ENCODE data around the gene DNM2.

Gene DNM2

DNA sequence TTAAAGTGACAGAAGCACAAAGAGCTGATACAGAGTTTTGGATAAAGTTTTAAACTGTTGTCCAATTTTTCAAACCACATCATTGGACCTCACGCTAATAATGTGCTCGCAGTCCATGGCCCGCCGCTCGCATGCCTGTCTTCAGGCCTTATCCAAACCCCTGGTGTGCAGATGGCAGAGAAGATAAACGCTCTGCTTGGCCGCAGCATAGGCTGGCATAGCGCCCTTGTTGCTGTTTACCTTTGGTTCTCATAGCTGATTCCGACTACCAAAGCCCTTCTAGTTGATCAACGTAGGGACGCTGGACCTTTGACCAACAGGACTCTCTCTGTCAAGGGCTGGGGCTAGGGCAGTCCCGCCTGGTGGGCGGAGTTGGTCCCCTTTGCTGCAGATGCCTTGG is 40.1 kb upstream of the DNM2 start:
- no peak for DNase-seq (ENCODE audit: extremely low spot score)
- TF ChIP-seq ARNT (IDR thresholded peaks at IDR 0.05) = no peak
- POLR2A ChIA-PET = no interaction called here
- CTCF ChIA-PET = no interaction called here

DNA sequence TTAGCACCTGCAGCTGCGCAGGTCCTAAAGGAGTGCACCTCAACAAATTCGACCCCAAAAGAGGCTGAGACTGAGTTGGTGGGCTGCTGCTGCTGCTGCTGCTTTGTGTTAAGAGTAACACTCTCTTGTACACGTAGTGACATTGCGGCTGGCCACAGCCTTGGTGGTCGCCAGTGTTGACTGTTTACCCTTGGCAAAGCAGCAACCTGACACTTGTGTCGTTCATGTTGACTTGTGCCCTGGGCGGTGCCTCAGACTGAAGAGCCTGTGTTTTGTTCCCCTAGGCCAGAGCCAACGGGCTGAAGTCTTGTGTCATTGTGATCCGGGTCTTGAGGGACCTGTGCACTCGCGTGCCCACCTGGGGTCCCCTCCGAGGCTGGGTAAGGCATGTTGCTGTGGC is 39.1 kb upstream of the DNM2 start:
- POLR2A ChIA-PET = no interaction called here
- no peak for DNase-seq (ENCODE audit: extremely low spot score)
- CTCF ChIA-PET = interaction anchor here (0.6 kb wide), 1 partner anchor 348 kb away, joined by 3 read pairs; no protein-coding TSS in a partner anchor
- TF ChIP-seq ARNT (IDR thresholded peaks at IDR 0.05) = no peak
- TF ChIP-seq NFRKB (IDR thresholded peaks at IDR 0.05) = no peak
- no peak for TF ChIP-seq FOXK2 (IDR thresholded peaks at IDR 0.05)
- TF ChIP-seq BHLHE40 (IDR thresholded peaks at IDR 0.05; ENCODE audit: borderline replicate concordance) = no peak
- TF ChIP-seq CTBP1 (IDR thresholded peaks at IDR 0.05; ENCODE audit: borderline replicate concordance) = no peak
- TF ChIP-seq HDGF (IDR thresholded peaks at IDR 0.05; ENCODE audit: borderline replicate concordance) = no peak
- TF ChIP-seq FOXM1 (IDR thresholded peaks at IDR 0.05; ENCODE audit: borderline replicate concordance) = no peak

DNA sequence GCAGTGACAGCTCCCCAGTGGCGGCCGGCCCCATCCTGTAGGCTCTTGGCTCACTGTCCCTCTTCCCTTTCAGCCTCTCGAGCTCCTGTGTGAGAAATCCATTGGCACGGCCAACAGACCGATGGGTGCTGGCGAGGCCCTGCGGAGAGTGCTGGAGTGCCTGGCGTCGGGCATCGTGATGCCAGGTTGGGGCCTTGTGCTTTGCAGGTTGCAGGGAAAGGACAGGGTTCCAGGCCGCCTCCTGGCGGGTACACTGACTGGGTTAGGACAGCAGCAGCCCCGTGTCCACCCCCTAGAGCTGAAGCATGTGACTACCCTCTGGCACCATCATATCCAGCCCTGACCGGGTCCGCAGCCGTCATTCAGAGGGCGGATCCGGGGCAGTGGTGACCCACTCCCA is 38.1 kb upstream of the DNM2 start:
- DNase-seq (ENCODE audit: extremely low spot score) = no peak
- ChIA-PET CTCF (no interaction called here), POLR2A (no interaction called here)
- no peak for TF ChIP-seq CTBP1 (IDR thresholded peaks at IDR 0.05; ENCODE audit: borderline replicate concordance)
- no peak for TF ChIP-seq SUZ12 (IDR thresholded peaks at IDR 0.05)
- TF ChIP-seq FOXK2 (IDR thresholded peaks at IDR 0.05) = no peak
- no peak for TF ChIP-seq FOXA1 (IDR thresholded peaks at IDR 0.05)
- TF ChIP-seq NFRKB (IDR thresholded peaks at IDR 0.05) = no peak
- no peak for TF ChIP-seq FOXM1 (IDR thresholded peaks at IDR 0.05; ENCODE audit: borderline replicate concordance)
- no peak for TF ChIP-seq SP1 (IDR thresholded peaks at IDR 0.05)
- TF ChIP-seq ZNF384 (IDR thresholded peaks at IDR 0.05) = no peak
- no peak for TF ChIP-seq ELF4 (IDR thresholded peaks at IDR 0.05)

DNA sequence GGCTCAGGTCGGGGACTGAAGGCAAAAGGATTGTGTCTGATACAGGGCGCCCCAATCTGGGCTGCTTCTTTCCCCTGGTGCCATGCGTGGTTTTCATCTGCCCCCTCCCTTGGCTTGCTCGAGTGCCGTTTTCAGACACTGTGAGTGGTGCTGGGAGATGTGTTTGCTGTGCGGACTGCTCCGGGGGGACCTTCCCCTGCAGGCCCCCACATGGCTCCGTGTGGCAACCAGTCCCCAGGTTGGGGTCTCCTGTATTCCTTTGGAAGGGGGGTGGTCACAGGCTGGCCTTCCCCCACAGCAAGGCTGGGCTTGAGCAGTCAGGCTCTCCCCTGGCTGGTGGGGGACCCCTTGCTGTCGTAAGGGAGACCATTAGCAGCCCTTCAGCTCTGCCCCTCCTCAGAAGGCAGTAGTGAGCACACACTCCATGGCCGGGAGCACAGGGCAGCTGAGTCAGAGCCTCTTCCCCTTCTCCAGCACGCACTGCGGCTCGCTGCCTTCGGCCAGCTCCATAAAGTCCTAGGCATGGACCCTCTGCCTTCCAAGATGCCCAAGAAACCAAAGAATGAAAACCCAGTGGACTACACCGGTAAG is 37.2 kb upstream of the DNM2 start:
- CTCF ChIA-PET = interaction anchor here (1.3 kb wide), 1 partner anchor 20 kb away, joined by 5 read pairs; no protein-coding TSS in a partner anchor
- no peak for DNase-seq (ENCODE audit: extremely low spot score)
- TF ChIP-seq SP1 (IDR thresholded peaks at IDR 0.05) (no peak), ARNT (IDR thresholded peaks at IDR 0.05) (no peak), FOXK2 (IDR thresholded peaks at IDR 0.05) (no peak), ELF4 (IDR thresholded peaks at IDR 0.05) (no peak), NFRKB (IDR thresholded peaks at IDR 0.05) (no peak), FOXM1 (IDR thresholded peaks at IDR 0.05; ENCODE audit: borderline replicate concordance) (no peak), CTBP1 (IDR thresholded peaks at IDR 0.05; ENCODE audit: borderline replicate concordance) (no peak), TARDBP (IDR thresholded peaks at IDR 0.05) (no peak)
- POLR2A ChIA-PET = no interaction called here

DNA sequence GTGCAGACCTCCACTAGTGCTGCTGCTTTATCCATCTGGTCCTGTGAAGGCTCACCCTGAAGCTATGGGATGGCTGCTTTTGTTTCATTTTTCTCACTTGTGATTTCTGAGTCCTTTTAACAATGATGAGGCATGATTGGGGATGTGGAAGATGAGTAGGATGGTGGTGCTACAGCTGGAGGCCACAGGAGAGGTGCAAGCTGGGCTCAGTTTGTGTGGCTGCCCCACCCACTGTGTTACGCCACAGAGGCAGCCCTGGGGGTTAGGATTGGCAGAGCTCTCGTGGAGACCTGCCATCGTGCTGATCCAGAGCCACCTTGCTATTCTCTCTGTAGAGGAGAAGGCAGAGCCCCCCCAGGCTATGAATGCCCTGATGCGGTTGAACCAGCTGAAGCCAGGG is 36.2 kb upstream of the DNM2 start:
- POLR2A ChIA-PET = no interaction called here
- CTCF ChIA-PET = interaction anchor here (1.3 kb wide), 1 partner anchor 19 kb away, joined by 5 read pairs; no protein-coding TSS in a partner anchor
- TF ChIP-seq HDGF (IDR thresholded peaks at IDR 0.05; ENCODE audit: borderline replicate concordance) (no peak), SUZ12 (IDR thresholded peaks at IDR 0.05) (no peak), FOXA1 (IDR thresholded peaks at IDR 0.05) (no peak), ELF4 (IDR thresholded peaks at IDR 0.05) (no peak), FOXM1 (IDR thresholded peaks at IDR 0.05; ENCODE audit: borderline replicate concordance) (no peak), NFRKB (IDR thresholded peaks at IDR 0.05) (no peak), LEF1 (IDR thresholded peaks at IDR 0.05; ENCODE audit: borderline replicate concordance) (no peak), CTBP1 (IDR thresholded peaks at IDR 0.05; ENCODE audit: borderline replicate concordance) (no peak), ARNT (IDR thresholded peaks at IDR 0.05) (no peak)
- TF ChIP-seq, protein P1, sequence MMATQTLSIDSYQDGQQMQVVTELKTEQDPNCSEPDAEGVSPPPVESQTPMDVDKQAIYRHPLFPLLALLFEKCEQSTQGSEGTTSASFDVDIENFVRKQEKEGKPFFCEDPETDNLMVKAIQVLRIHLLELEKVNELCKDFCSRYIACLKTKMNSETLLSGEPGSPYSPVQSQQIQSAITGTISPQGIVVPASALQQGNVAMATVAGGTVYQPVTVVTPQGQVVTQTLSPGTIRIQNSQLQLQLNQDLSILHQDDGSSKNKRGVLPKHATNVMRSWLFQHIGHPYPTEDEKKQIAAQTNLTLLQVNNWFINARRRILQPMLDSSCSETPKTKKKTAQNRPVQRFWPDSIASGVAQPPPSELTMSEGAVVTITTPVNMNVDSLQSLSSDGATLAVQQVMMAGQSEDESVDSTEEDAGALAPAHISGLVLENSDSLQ (IDR thresholded peaks at IDR 0.05) = no peak
- no peak for DNase-seq (ENCODE audit: extremely low spot score)

DNA sequence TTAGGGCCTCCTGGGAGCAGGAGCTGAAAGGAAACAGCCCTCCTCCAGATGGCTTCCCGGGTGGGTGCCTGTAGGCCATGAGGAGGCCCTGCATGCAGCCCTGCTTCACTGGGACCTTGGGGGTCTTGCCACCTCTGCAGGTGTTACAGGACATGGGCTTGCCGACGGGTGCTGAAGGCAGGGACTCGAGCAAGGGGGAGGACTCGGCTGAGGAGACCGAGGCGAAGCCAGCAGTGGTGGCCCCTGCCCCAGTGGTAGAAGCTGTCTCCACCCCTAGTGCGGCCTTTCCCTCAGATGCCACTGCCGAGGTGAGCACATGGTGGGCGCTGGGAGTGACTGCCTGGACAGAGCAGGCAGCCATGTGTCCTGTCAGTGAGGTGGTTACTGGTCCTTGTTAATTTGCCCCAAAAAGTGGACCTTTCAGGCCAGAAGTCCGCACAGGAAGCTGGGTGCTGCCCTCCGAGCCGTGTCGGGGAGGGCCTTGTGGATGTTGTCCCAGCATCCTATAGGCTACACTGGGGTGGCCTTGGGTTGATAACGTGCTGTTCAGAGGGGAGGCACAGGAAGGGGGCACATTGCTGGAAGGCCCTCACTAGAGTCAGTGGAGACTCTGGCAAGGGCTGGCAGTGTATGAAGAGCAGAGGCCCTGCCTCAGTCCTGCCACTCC is 35.3 kb upstream of the DNM2 start:
- CTCF ChIA-PET = interaction anchor here (0.5 to 0.7 kb wide), 2 partner anchors 17 kb away, joined by 3 read pairs; no protein-coding TSS in a partner anchor
- no peak for DNase-seq (ENCODE audit: extremely low spot score)
- TF ChIP-seq NFRKB (IDR thresholded peaks at IDR 0.05) = no peak
- POLR2A ChIA-PET = no interaction called here

DNA sequence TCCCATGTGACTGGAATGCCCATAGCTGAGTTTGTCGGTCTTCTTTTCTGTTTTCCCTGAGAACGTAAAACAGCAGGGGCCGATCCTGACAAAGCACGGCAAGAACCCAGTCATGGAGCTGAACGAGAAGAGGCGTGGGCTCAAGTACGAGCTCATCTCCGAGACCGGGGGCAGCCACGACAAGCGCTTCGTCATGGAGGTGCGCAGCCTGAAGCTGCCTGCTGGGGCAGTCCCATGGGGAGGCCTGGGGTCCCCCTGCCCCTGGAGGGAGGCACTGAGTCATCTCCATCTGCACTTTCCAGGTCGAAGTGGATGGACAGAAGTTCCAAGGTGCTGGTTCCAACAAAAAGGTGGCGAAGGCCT is 34.8 kb upstream of the DNM2 start:
- POLR2A ChIA-PET = no interaction called here
- CTCF ChIA-PET = interaction anchor here (0.5 to 0.7 kb wide), 2 partner anchors 16 to 18 kb away, joined by 3 read pairs; no protein-coding TSS in a partner anchor
- TF ChIP-seq FOXA1 (IDR thresholded peaks at IDR 0.05) (no peak), TARDBP (IDR thresholded peaks at IDR 0.05) (no peak), HDGF (IDR thresholded peaks at IDR 0.05; ENCODE audit: borderline replicate concordance) (no peak), CTBP1 (IDR thresholded peaks at IDR 0.05; ENCODE audit: borderline replicate concordance) (no peak), FOXM1 (IDR thresholded peaks at IDR 0.05; ENCODE audit: borderline replicate concordance) (no peak), NFRKB (IDR thresholded peaks at IDR 0.05) (no peak), L3MBTL2 (conservative IDR thresholded peaks at IDR 0.05) (no peak), LEF1 (IDR thresholded peaks at IDR 0.05; ENCODE audit: borderline replicate concordance) (no peak), FOXK2 (IDR thresholded peaks at IDR 0.05) (no peak), BHLHE40 (IDR thresholded peaks at IDR 0.05; ENCODE audit: borderline replicate concordance) (no peak), ELF4 (IDR thresholded peaks at IDR 0.05) (no peak), ZNF384 (IDR thresholded peaks at IDR 0.05) (no peak), SP1 (IDR thresholded peaks at IDR 0.05) (no peak), ARNT (IDR thresholded peaks at IDR 0.05) (no peak), SUZ12 (IDR thresholded peaks at IDR 0.05) (no peak)
- TF ChIP-seq, protein P1 (IDR thresholded peaks at IDR 0.05) = no peak
- DNase-seq (ENCODE audit: extremely low spot score) = no peak

Measured in HEK293T (cell line).